Type B pancreatic cell (in vitro differentiated cells): ENCODE measurements around the gene BTK. TPM values are rescaled to one million over a fixed set of nuclear protein-coding genes. Genes with fewer than 3 reads are reported as not detected.

Source experiments
- DNase-seq: peaks from one replicate; pipeline ENCODE4 v3.0.0; 2021; ENCODE audit warnings: mixed read lengths; ENCODE audit not compliant: unreplicated experiment; ENCODE audit errors: extremely low spot score
- H3K27ac Mint-ChIP-seq: 2 replicates; pipeline ENCODE4 v1.8.0; 2021; ENCODE audit warnings: mild to moderate bottlenecking, mixed read lengths
- H3K27me3 Mint-ChIP-seq: 2 replicates; pipeline ENCODE4 v1.8.0; 2021; ENCODE audit warnings: mixed read lengths
- H3K36me3 Mint-ChIP-seq: 2 replicates; pipeline ENCODE4 v1.8.0; 2021; ENCODE audit warnings: mixed read lengths
- H3K4me1 Mint-ChIP-seq: one replicate; pipeline ENCODE4 v1.8.0; 2021; ENCODE audit warnings: mixed read lengths; ENCODE audit not compliant: unreplicated experiment
- H3K4me3 Mint-ChIP-seq: 2 replicates; pipeline ENCODE4 v1.8.0; 2021; ENCODE audit warnings: mild to moderate bottlenecking, mixed read lengths
- H3K9me3 Mint-ChIP-seq: 2 replicates; pipeline ENCODE4 v1.8.0; 2021; ENCODE audit warnings: mixed read lengths
- total RNA-seq: library from RNA; stranded (reverse); gene quantifications from 2 replicates; pipeline ENCODE4 v1.2.1, GENCODE V29; 2021; ENCODE audit warnings: low replicate concordance
- TF ChIP-seq, protein P1 (sequence below): fragments of 200-600 bp; sonication (generic); conservative IDR thresholded peaks from 2 replicates; pipeline ENCODE4 v1.5.0; 2021; ENCODE audit warnings: antibody characterized with exemption, mild to moderate bottlenecking

The BTK gene
- total RNA-seq, 1 donor from 2014 or later: 0.34 TPM

DNA sequence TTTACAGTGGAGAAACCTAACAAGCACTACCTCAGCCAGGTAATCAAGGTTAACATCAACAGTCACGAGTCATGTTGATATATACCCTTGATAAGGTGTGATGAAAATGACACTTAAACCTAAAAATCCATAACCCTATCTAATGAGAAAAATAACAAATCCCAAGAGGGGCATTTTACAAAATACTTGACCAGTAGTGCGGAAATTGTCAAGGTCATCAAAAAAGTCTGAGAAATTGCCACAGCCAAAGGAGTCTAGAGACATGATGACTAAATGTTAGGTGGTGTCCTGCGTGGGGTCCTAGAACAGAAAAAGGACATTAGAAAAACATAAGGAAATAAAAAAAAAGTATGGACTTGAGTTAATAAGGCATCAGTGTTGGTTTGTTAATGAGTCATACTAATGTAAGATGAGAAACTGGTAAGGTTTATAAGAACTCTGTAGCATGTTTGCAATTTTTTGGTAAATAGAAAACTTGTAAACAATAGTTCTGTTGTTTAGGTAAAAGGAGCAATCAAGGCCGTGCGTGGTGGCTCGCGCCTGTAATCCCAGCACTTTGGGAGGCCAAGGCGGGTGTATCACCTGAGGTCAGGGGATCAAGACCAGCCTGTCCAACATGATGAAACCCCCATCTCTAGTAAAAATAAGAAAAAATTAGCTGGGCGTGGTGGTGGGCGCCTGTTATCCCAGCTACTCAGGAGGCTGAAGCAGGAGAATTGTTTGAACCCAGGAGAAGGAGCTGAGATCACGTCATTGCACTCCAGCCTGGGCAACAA, 7.7 kb upstream of the BTK start:
- Mint-ChIP-seq H3K4me3 (peak overlapping the region; percentile 26), H3K27me3 (no peaks in the 10 kb centered on the region)

GRCh38 chrX:101391831-101392230, 5.8 kb upstream of the BTK start:
- H3K27me3 Mint-ChIP-seq: no peaks in the 10 kb centered on the region
- peak overlapping the region; percentile 98 for H3K4me3 Mint-ChIP-seq
- H3K9me3 Mint-ChIP-seq: no peaks in the 10 kb centered on the region
- no peak for DNase-seq
- peak overlapping the region; percentile 95 for H3K27ac Mint-ChIP-seq
- H3K4me1 Mint-ChIP-seq: no peaks in the 10 kb centered on the region
- peaks cover 16% of the 10 kb centered on the region for H3K36me3 Mint-ChIP-seq
- TF ChIP-seq, protein P1, sequence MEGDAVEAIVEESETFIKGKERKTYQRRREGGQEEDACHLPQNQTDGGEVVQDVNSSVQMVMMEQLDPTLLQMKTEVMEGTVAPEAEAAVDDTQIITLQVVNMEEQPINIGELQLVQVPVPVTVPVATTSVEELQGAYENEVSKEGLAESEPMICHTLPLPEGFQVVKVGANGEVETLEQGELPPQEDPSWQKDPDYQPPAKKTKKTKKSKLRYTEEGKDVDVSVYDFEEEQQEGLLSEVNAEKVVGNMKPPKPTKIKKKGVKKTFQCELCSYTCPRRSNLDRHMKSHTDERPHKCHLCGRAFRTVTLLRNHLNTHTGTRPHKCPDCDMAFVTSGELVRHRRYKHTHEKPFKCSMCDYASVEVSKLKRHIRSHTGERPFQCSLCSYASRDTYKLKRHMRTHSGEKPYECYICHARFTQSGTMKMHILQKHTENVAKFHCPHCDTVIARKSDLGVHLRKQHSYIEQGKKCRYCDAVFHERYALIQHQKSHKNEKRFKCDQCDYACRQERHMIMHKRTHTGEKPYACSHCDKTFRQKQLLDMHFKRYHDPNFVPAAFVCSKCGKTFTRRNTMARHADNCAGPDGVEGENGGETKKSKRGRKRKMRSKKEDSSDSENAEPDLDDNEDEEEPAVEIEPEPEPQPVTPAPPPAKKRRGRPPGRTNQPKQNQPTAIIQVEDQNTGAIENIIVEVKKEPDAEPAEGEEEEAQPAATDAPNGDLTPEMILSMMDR: no peak

More for the DNA sequence above, 7.7 kb upstream of the BTK start:
- H3K27ac Mint-ChIP-seq: no peak overlapping the region
- no peaks in the 10 kb centered on the region for H3K4me1 Mint-ChIP-seq
- TF ChIP-seq, protein P1: no peak
- no peak for DNase-seq
- H3K9me3 Mint-ChIP-seq: no peaks in the 10 kb centered on the region
- peaks cover 16% of the 10 kb centered on the region for H3K36me3 Mint-ChIP-seq

DNA sequence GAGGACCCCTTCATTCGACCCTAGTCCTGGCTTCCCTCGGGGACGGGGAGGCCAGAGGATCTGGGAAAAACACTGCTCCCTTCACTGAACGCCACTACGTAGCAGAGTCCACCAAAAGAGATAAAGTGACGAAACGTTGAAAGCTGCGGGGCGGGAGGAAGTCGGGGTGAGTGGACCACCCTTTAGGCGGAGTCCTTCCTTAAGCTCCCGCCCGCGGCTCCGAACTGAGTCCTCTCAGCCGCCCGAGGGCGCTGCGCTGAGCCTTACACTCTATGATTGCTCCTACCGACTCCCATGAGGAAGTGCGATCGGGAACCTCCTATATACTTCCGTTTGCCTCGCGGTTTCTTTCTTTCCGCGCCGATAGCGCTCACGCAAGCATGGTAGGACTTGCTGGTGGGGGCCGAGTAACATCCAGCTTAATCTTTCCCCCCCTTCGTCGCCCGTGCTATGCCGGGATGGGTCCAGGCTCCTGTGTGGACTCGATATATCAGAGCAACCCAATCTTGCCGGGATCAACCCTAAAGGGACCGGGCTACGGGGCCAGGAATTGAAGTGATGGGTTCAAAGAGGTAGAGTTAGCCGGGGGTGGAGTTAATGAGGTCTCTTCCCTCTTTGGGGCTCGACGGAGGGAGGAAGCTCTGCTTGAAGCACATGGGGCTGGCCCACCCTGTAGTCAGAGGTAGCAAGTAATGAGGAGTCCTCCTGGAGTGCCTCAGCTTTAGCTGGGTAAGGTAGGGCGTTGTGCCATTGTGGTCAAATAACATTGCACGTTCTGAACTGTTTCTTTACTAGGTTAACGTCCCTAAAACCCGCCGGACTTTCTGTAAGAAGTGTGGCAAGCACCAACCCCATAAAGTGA, 4.9 kb upstream of the BTK start, which contains the start of gene RPL36A:
Gene RPL36A, plus strand, starts transcription at position 348 of the 862 bp plus-strand sequence. Its CDS starts 33 bp downstream, at position 381.
- H3K27me3 Mint-ChIP-seq: no peaks in the 10 kb centered on the region
- TF ChIP-seq, protein P1: peak; percentile 75
- H3K9me3 Mint-ChIP-seq: no peaks in the 10 kb centered on the region
- no peaks in the 10 kb centered on the region for H3K4me1 Mint-ChIP-seq
- H3K4me3 Mint-ChIP-seq: peak within 1 kb of the TSS; percentile 98
- peak; percentile 86 for DNase-seq
- peak within 1 kb of the TSS; percentile 95 for H3K27ac Mint-ChIP-seq
- H3K36me3 Mint-ChIP-seq: peaks cover 16% of the 10 kb centered on the region

DNA sequence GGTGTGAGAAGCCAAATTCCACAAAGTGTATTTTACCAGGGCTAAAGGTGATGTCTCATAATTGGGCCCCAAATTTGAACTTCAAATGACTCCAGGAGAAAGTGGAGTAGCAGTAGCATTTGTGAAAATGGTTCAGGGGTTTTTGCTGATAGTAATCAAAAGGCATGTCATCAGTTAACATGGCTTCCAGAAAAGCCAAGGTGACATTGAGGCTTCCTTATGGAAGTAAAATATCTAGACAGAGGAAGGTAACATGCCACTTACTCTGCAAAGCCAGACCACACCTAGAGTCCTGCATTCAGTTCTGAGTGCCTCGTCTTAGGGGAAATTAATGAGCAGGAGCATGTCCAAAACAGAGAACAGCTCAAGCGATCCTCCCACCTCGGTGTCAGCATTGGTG, 2.6 kb upstream of the BTK start:
- Mint-ChIP-seq H3K9me3 (no peaks in the 10 kb centered on the region), H3K4me1 (no peaks in the 10 kb centered on the region), H3K27me3 (no peaks in the 10 kb centered on the region)

GRCh38 chrX:101386542-101386885, 523 bp upstream of the BTK start:
- H3K4me3 Mint-ChIP-seq: no peak overlapping the region
- no peaks in the 10 kb centered on the region for H3K9me3 Mint-ChIP-seq
- no peaks in the 10 kb centered on the region for H3K4me1 Mint-ChIP-seq
- H3K27me3 Mint-ChIP-seq: no peaks in the 10 kb centered on the region
- TF ChIP-seq, protein P1: no peak
- H3K27ac Mint-ChIP-seq: no peak overlapping the region
- H3K36me3 Mint-ChIP-seq: peaks cover 6% of the 10 kb centered on the region
- DNase-seq: no peak

More for the DNA sequence above, 2.6 kb upstream of the BTK start:
- TF ChIP-seq, protein P1: no peak
- DNase-seq: no peak
- H3K4me3 Mint-ChIP-seq: no peak overlapping the region
- H3K36me3 Mint-ChIP-seq: peaks cover 8% of the 10 kb centered on the region
- no peak overlapping the region for H3K27ac Mint-ChIP-seq
